CD8-positive, alpha-beta memory T cell (primary cell): ENCODE data around the gene LPAR1. TPM values are rescaled to one million over a fixed set of nuclear protein-coding genes. Genes with fewer than 3 reads are reported as not detected.
A peak's percentile ranks its signal among the peaks of the same experiment; 100 is the strongest.

Experiments
- CTCF ChIA-PET: fragments of 350-600 bp; sonication (Branson Sonifier 250); formaldehyde crosslinking; loops from one replicate; lab custom pipeline; 2021; ENCODE audit warnings: antibody characterized with exemption; lab: Charles Lee
- POLR2A ChIA-PET: fragments of 350-600 bp; sonication (Branson Sonifier 250); formaldehyde crosslinking; loops from one replicate; lab custom pipeline; 2021; ENCODE audit warnings: antibody characterized with exemption; lab: Charles Lee
- DNase-seq, 5 donors: peaks; one replicate each; pipeline versions ENCODE4 v3.0.0 to v3.0.0-alpha.2; 2020 to 2022; ENCODE audit warnings: mixed read lengths in 1 of 5
- H3K27ac ChIP-seq: one replicate; pipeline ENCODE4 v1.7.0; 2013; ENCODE audit warnings: low read depth, mild to moderate bottlenecking, low read length, moderate library complexity
- H3K27me3 ChIP-seq: 2 replicates; pipeline ENCODE4 v1.7.0; 2013; ENCODE audit warnings: low read length, mild to moderate bottlenecking; ENCODE audit not compliant: insufficient read depth, poor library complexity, severe bottlenecking
- H3K36me3 ChIP-seq: 2 replicates; pipeline ENCODE4 v1.7.0; 2013; ENCODE audit warnings: mild to moderate bottlenecking, low read length, moderate library complexity; ENCODE audit not compliant: insufficient read depth
- H3K4me1 ChIP-seq: 2 replicates; pipeline ENCODE4 v1.7.0; 2013; ENCODE audit warnings: mild to moderate bottlenecking, low read length, moderate library complexity; ENCODE audit not compliant: insufficient read depth
- H3K4me3 ChIP-seq: 2 replicates; pipeline ENCODE4 v1.7.0; 2013; ENCODE audit warnings: mild to moderate bottlenecking, low read length
- H3K9me3 ChIP-seq: 2 replicates; pipeline ENCODE4 v1.7.0; 2013; ENCODE audit warnings: mild to moderate bottlenecking, low read length
- H3K27ac Mint-ChIP-seq, 8 donors: one replicate each; pipeline ENCODE4 v1.8.0; 2020 to 2021; ENCODE audit warnings: mixed read lengths in 8 of 8, mild to moderate bottlenecking in 6 of 8, inconsistent platforms in 3 of 8, moderate library complexity in 3 of 8
- H3K27me3 Mint-ChIP-seq, 2 donors: one replicate each; pipeline ENCODE4 v1.8.0; 2020 to 2021; ENCODE audit warnings: mixed read lengths in 2 of 2, mild to moderate bottlenecking in 1 of 2, moderate library complexity in 1 of 2
- H3K36me3 Mint-ChIP-seq, 3 donors: one replicate each; pipeline ENCODE4 v1.8.0; 2020 to 2021; ENCODE audit warnings: mixed read lengths in 3 of 3, inconsistent platforms in 1 of 3, mild to moderate bottlenecking in 1 of 3
- H3K4me1 Mint-ChIP-seq, 3 donors: one replicate each; pipeline ENCODE4 v1.8.0; 2020 to 2021; ENCODE audit warnings: mixed read lengths in 3 of 3, inconsistent platforms in 1 of 3, mild to moderate bottlenecking in 1 of 3
- H3K4me3 Mint-ChIP-seq, 7 donors: one replicate each; pipeline ENCODE4 v1.8.0; 2020 to 2021; ENCODE audit warnings: mixed read lengths in 7 of 7, mild to moderate bottlenecking in 6 of 7, moderate library complexity in 4 of 7, inconsistent platforms in 2 of 7
- H3K9me3 Mint-ChIP-seq, 5 donors: one replicate each; pipeline ENCODE4 v1.8.0; 2020 to 2022; ENCODE audit warnings: mixed read lengths in 5 of 5, mild to moderate bottlenecking in 3 of 5, moderate library complexity in 2 of 5, inconsistent platforms in 1 of 5
- polyA plus RNA-seq: library from polyadenylated mRNA; unstranded; fragments of 300-500 nt; fragmentation: Illumina TruSeq; gene quantifications from one replicate; pipeline ENCODE4 v1.2.3, GENCODE V29; 2021
- total RNA-seq, 2 experiments: library from RNA; stranded (reverse); gene quantifications; one replicate each; pipeline ENCODE4 v1.2.3, GENCODE V29; 2021

Gene LPAR1
- total and polyA plus RNA-seq, 3 experiments from 2014 or later: not detected

DNA sequence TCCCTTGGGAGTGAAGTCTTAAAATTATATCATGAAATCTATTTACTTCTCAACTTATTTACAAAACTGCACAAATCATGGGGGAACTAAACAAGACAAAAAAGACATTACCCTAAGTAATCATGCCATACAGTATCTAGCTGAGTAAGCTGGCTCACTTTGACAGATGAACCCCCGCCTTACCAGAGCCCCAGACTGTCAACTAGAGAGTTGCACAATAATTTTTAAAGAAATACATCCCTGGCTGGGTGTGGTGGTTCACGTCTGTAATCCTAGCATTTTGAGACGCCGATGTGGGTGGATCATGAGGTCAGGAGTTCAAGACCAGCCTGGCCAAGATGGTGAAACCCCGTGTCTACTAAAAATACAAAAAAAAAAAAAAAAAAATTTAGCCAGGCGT, 62.3 kb downstream of the LPAR1 start:
- no peaks in the 10 kb centered on the region for H3K9me3 ChIP-seq
- H3K4me1 ChIP-seq: no peaks in the 10 kb centered on the region
- H3K27ac ChIP-seq: no peak overlapping the region
- H3K27me3 ChIP-seq: no peaks in the 10 kb centered on the region
- no peak overlapping the region for H3K27ac Mint-ChIP-seq
- H3K4me1 Mint-ChIP-seq: no peaks in the 10 kb centered on the region
- H3K9me3 Mint-ChIP-seq: peaks cover 0 to 6% (median 3%) of the 10 kb centered on the region in 5 donors
- no peaks in the 10 kb centered on the region for H3K36me3 Mint-ChIP-seq
- no peak for DNase-seq
- peaks cover 0 to 3% of the 10 kb centered on the region in 2 donors for H3K27me3 Mint-ChIP-seq
- ChIA-PET CTCF (no interaction called here), POLR2A (no interaction called here)
- no peak overlapping the region for H3K4me3 Mint-ChIP-seq
- H3K36me3 ChIP-seq: no peaks in the 10 kb centered on the region
- H3K4me3 ChIP-seq: no peak overlapping the region

DNA sequence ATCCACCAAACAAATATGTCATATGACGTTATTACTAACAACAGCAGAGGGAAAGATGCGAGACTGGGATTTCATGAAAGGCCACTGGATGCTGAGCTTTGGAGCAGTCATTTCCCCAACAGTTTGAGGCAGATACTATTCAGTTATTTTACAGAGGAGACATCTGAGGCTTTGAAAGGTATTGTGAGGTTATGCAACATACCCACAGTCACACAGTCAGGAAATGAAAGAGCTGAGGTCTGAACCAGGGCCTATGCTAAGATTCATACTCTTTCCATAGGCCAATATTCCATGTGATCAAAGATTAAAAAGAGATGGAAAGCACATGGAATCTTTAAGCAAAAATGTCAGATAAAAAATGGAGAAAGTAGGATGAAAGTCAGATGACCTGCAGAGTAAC, 63.0 kb downstream of the LPAR1 start:
- peaks cover 0 to 6% (median 3%) of the 10 kb centered on the region in 5 donors for H3K9me3 Mint-ChIP-seq
- Histone ChIP-seq H3K4me1 (no peaks in the 10 kb centered on the region), H3K36me3 (no peaks in the 10 kb centered on the region), H3K9me3 (no peaks in the 10 kb centered on the region), H3K27ac (no peak overlapping the region), H3K4me3 (no peak overlapping the region), H3K27me3 (no peaks in the 10 kb centered on the region)
- ChIA-PET POLR2A (no interaction called here), CTCF (no interaction called here)
- H3K36me3 Mint-ChIP-seq: no peaks in the 10 kb centered on the region
- no peaks in the 10 kb centered on the region for H3K4me1 Mint-ChIP-seq
- no peak for DNase-seq
- H3K27ac Mint-ChIP-seq: no peak overlapping the region
- peaks cover 0 to 3% of the 10 kb centered on the region in 2 donors for H3K27me3 Mint-ChIP-seq
- no peak overlapping the region for H3K4me3 Mint-ChIP-seq

DNA sequence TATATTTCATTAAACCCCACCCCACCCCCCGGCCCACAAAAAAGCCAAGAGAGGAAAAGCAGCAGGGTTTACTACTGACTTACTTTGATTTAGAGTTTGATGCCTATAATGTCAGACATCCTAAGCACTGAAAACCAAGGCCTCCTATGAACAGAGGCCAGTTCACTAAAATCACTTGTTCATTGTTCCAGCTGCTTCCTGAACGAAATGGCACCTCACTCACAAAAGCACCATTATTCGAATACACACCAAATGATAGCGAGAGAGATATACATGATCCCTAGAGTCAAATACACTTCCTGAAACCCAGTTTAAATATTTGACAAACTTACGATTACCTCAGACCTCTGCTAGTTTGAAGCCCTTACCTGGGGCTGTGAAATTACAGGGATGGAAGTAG, 66.6 kb downstream of the LPAR1 start:
- Histone ChIP-seq H3K27ac (no peak overlapping the region), H3K4me1 (no peaks in the 10 kb centered on the region), H3K4me3 (no peak overlapping the region), H3K9me3 (no peaks in the 10 kb centered on the region), H3K36me3 (no peaks in the 10 kb centered on the region), H3K27me3 (no peaks in the 10 kb centered on the region)
- no peak for DNase-seq
- H3K4me3 Mint-ChIP-seq: no peak overlapping the region
- H3K27ac Mint-ChIP-seq: no peak overlapping the region
- H3K36me3 Mint-ChIP-seq: no peaks in the 10 kb centered on the region
- no peaks in the 10 kb centered on the region for H3K4me1 Mint-ChIP-seq
- POLR2A ChIA-PET: no interaction called here
- H3K27me3 Mint-ChIP-seq: peaks cover 0 to 1% of the 10 kb centered on the region in 2 donors
- CTCF ChIA-PET: no interaction called here
- H3K9me3 Mint-ChIP-seq: peaks cover 2 to 6% (median 3%) of the 10 kb centered on the region in 5 donors

DNA sequence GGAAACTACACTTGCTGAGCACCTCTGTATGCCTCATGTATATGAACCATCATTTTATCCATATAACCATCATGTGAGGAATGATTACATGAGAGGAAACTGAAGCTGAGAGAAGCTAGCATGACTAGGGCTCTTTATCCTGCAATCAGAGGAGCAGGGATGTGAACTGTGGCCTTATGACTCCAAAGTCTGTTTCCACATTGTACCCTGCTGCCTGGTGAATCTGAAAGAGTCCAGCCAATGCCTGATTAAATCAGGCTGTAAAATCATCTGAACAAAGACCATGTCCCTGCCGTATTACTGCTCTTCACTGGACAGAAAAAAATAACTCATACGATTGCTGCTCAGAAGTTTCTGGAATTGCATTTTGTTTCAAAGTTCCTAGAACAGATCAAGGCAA, 67.0 kb downstream of the LPAR1 start:
- CTCF ChIA-PET: no interaction called here
- Mint-ChIP-seq H3K27ac (no peak overlapping the region), H3K4me3 (no peak overlapping the region), H3K9me3 (peaks cover 0 to 6% (median 4%) of the 10 kb centered on the region in 5 donors), H3K4me1 (no peaks in the 10 kb centered on the region), H3K27me3 (peaks cover 0 to 1% of the 10 kb centered on the region in 2 donors), H3K36me3 (no peaks in the 10 kb centered on the region)
- H3K27ac ChIP-seq: no peak overlapping the region
- H3K36me3 ChIP-seq: no peaks in the 10 kb centered on the region
- no peak overlapping the region for H3K4me3 ChIP-seq
- H3K27me3 ChIP-seq: no peaks in the 10 kb centered on the region
- H3K9me3 ChIP-seq: no peaks in the 10 kb centered on the region
- H3K4me1 ChIP-seq: no peaks in the 10 kb centered on the region
- no peak for DNase-seq
- POLR2A ChIA-PET: no interaction called here

DNA sequence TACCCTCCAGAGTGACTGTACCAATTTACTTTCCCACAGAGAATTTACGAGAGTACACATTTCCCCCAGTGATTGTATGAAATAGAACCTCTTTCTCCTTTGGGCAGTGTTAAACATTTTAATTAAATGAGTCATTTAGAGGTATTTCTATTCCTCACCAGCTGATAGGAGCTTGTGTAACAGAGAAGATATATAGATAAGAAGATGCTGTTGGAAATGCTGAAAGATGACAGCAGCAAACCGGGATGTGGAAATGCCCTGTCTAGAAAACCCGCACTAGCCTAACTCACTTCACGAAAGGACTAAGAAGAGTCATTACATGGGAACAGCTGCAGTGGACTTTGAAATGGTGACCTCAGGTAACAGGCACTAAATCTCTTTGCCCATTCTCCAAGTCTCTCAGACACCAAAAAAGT, 68.3 kb downstream of the LPAR1 start:
- no peaks in the 10 kb centered on the region for H3K9me3 ChIP-seq
- ChIA-PET POLR2A (no interaction called here), CTCF (no interaction called here)
- peaks cover 0 to 1% of the 10 kb centered on the region in 2 donors for H3K27me3 Mint-ChIP-seq
- DNase-seq: no peak
- H3K4me3 ChIP-seq: no peak overlapping the region
- H3K36me3 Mint-ChIP-seq: no peaks in the 10 kb centered on the region
- no peaks in the 10 kb centered on the region for H3K36me3 ChIP-seq
- no peaks in the 10 kb centered on the region for H3K4me1 Mint-ChIP-seq
- no peak overlapping the region for H3K27ac ChIP-seq
- no peaks in the 10 kb centered on the region for H3K27me3 ChIP-seq
- no peaks in the 10 kb centered on the region for H3K4me1 ChIP-seq
- H3K9me3 Mint-ChIP-seq: peaks cover 4 to 9% (median 5%) of the 10 kb centered on the region in 5 donors
- H3K27ac Mint-ChIP-seq: no peak overlapping the region
- no peak overlapping the region for H3K4me3 Mint-ChIP-seq

DNA sequence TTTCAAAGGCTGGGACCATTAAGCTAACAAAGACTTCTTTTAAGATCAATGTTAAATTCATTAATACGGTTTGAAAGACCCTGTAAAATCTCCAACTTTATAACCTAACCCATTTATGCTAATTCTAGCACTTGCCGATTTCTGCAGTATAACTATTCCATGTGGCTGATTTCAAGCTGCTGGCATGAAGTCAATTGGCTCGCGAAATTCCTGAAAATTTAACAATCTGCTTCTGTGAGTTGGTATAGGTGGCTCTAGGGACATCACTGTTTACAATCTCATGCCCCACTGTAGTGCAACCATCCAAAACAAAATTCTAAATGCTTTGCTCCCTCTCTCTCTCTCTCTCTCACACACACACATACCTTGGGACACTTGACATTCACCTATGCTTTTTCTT, 70.2 kb downstream of the LPAR1 start:
- Mint-ChIP-seq H3K4me3 (no peak overlapping the region), H3K4me1 (no peaks in the 10 kb centered on the region), H3K36me3 (no peaks in the 10 kb centered on the region), H3K27me3 (peaks cover 0 to 1% of the 10 kb centered on the region in 2 donors), H3K9me3 (peaks cover 0 to 9% (median 4%) of the 10 kb centered on the region in 5 donors), H3K27ac (no peak overlapping the region)
- H3K9me3 ChIP-seq: no peaks in the 10 kb centered on the region
- H3K27me3 ChIP-seq: no peaks in the 10 kb centered on the region
- H3K27ac ChIP-seq: no peak overlapping the region
- H3K4me1 ChIP-seq: no peaks in the 10 kb centered on the region
- POLR2A ChIA-PET: no interaction called here
- H3K36me3 ChIP-seq: no peaks in the 10 kb centered on the region
- no peak overlapping the region for H3K4me3 ChIP-seq
- no peak for DNase-seq
- CTCF ChIA-PET: no interaction called here

DNA sequence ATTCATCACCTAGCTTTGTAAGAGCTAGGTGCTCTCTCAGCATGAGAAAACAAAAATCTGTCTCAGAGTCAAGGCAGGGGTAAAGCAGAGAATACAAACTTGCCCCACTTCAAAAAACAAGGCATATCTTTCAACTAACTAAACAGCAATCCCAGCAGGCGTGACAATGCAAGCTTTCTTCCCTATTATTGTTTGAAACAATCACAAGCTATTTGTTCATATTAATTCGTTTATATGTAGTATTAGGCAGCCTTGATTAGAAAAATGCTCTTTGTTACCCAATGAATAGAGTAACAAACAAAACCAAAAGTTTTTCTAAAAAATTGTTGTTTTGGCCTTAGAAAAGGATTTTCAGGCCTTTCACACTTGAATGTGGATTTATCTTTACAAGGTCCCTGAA, 71.1 kb downstream of the LPAR1 start:
- Mint-ChIP-seq H3K27me3 (no peaks in the 10 kb centered on the region), H3K4me3 (no peak overlapping the region), H3K9me3 (peaks cover 0 to 11% (median 4%) of the 10 kb centered on the region in 5 donors), H3K4me1 (no peaks in the 10 kb centered on the region), H3K27ac (no peak overlapping the region), H3K36me3 (no peaks in the 10 kb centered on the region)
- H3K9me3 ChIP-seq: no peaks in the 10 kb centered on the region
- no peaks in the 10 kb centered on the region for H3K27me3 ChIP-seq
- no peak for DNase-seq
- no peaks in the 10 kb centered on the region for H3K36me3 ChIP-seq
- no peak overlapping the region for H3K27ac ChIP-seq
- no peaks in the 10 kb centered on the region for H3K4me1 ChIP-seq
- H3K4me3 ChIP-seq: no peak overlapping the region
- CTCF ChIA-PET: no interaction called here
- POLR2A ChIA-PET: no interaction called here

DNA sequence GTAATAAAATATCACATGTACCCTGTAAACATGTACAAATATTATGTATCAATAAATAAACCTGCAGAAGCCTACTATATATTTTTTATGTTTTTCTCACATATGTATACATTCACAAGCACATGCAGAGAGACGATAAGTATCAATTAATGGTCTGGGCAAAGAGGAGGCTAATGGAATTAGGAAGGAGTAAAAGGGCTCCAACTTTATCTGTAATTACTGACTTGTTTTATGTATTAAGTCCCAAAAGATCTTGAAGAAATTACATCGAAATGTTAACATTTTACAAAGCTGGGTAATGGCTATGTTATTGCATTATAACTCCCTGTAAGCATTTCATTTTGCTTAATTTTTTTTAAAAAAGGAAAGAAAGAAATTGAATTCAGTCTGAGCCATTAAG, 78.0 kb downstream of the LPAR1 start:
- H3K9me3 Mint-ChIP-seq: peaks cover 1 to 22% (median 11%) of the 10 kb centered on the region in 5 donors
- no peak overlapping the region for H3K4me3 ChIP-seq
- ChIA-PET CTCF (no interaction called here), POLR2A (no interaction called here)
- no peak overlapping the region for H3K27ac Mint-ChIP-seq
- no peaks in the 10 kb centered on the region for H3K4me1 ChIP-seq
- no peaks in the 10 kb centered on the region for H3K27me3 ChIP-seq
- no peaks in the 10 kb centered on the region for H3K36me3 ChIP-seq
- H3K36me3 Mint-ChIP-seq: no peaks in the 10 kb centered on the region
- H3K27me3 Mint-ChIP-seq: no peaks in the 10 kb centered on the region
- H3K9me3 ChIP-seq: no peaks in the 10 kb centered on the region
- no peak overlapping the region for H3K4me3 Mint-ChIP-seq
- no peak overlapping the region for H3K27ac ChIP-seq
- no peak for DNase-seq
- H3K4me1 Mint-ChIP-seq: no peaks in the 10 kb centered on the region

DNA sequence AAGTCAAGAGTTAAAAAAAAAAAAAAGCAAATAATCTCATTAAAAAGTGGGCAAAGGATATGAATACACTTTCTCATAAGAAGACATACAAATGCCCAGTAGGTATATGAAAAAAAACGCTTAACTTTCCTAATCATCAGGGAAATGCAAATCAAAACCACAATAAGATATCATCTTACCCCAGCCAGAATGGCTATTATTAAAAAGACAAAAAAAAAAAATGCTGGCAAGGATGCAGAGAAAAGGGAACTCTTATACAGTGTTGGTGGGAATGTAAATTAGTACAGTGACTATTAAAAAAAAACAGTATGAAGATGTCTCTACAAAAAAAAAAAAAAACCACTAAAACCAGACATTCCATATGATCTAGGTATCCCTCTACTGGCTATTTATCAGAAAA, 79.4 kb downstream of the LPAR1 start:
- ChIA-PET POLR2A (no interaction called here), CTCF (no interaction called here)
- Histone ChIP-seq H3K27ac (no peak overlapping the region), H3K27me3 (no peaks in the 10 kb centered on the region), H3K4me1 (no peaks in the 10 kb centered on the region), H3K9me3 (no peaks in the 10 kb centered on the region), H3K36me3 (no peaks in the 10 kb centered on the region), H3K4me3 (no peak overlapping the region)
- DNase-seq: no peak
- Mint-ChIP-seq H3K4me1 (no peaks in the 10 kb centered on the region), H3K27me3 (peaks cover 0 to 1% of the 10 kb centered on the region in 2 donors), H3K36me3 (no peaks in the 10 kb centered on the region), H3K9me3 (peaks cover 7 to 30% (median 15%) of the 10 kb centered on the region in 5 donors), H3K27ac (no peak overlapping the region), H3K4me3 (peak overlapping the region in 1 of 7 donors; percentile 7)
